Stimulated activated CD4-positive, alpha-beta T cell treated with anti-CD3 and anti-CD28 coated beads, Interleukin-2, amount 100 ng/mL, for 24 hours (primary cell): ENCODE data around the gene DQX1.

Experiments used
- DNase-seq, 2 donors: peaks; one replicate each; pipeline ENCODE4 v3.0.0-alpha.2; 2020

Gene DQX1

GRCh38 chr2:74531666-74532065 is 5.6 kb upstream of the DQX1 start:
- DNase-seq = no peak

GRCh38 chr2:74530239-74531187 is 4.5 kb upstream of the DQX1 start:
- peak; percentile 49 to 53 for DNase-seq

GRCh38 chr2:74529357-74530238 is 3.6 kb upstream of the DQX1 start, which contains the start of the genes AUP1 and HTRA2:
Gene AUP1, minus strand, starts transcription at chr2:74529706. Its CDS starts 77 bp downstream, at chr2:74529629.
Gene HTRA2, plus strand, starts transcription at chr2:74529933. Its CDS starts 74 bp downstream, at chr2:74530007.
- peak; percentile 92 to 95 for DNase-seq

GRCh38 chr2:74528600-74529356 is 2.7 kb upstream of the DQX1 start:
- no peak for DNase-seq

GRCh38 chr2:74527741-74528140 is 1.7 kb upstream of the DQX1 start:
- no peak for DNase-seq

- DNase-seq = no peak
Measured at GRCh38 chr2:74526649-74527230, 709 bp upstream of the DQX1 start.

GRCh38 chr2:74524955-74525716 is 895 bp downstream of the DQX1 start:
- DNase-seq = no peak

- no peak for DNase-seq
Measured at GRCh38 chr2:74524005-74524404, 2.0 kb downstream of the DQX1 start.

- no peak for DNase-seq
Measured at GRCh38 chr2:74522516-74522915, 3.5 kb downstream of the DQX1 start.

- DNase-seq = no peak
Measured at GRCh38 chr2:74516650-74517049, 9.4 kb downstream of the DQX1 start.

GRCh38 chr2:74515981-74516633 is 9.9 kb downstream of the DQX1 start:
- DNase-seq = peak; percentile 79

- peak in 1 of 2 donors; percentile 27 for DNase-seq
Measured at GRCh38 chr2:74515271-74515980, 10.6 kb downstream of the DQX1 start.

GRCh38 chr2:74514368-74515270 is 11.4 kb downstream of the DQX1 start, which contains the start of gene TLX2:
Gene TLX2, plus strand, starts transcription at chr2:74514450. Its CDS starts 357 bp downstream, at chr2:74514807.
- peak in 1 of 2 donors; percentile 28 for DNase-seq

- DNase-seq = peak; percentile 29 to 50
Measured at GRCh38 chr2:74513605-74514367, 12.2 kb downstream of the DQX1 start.

GRCh38 chr2:74512744-74513604 is 13.1 kb downstream of the DQX1 start:
- no peak for DNase-seq

- DNase-seq = no peak
Measured at GRCh38 chr2:74511104-74511989, 14.7 kb downstream of the DQX1 start.
